HCT116 (cell line): ENCODE data around the gene VEGFA.

Experiments used
- RAD21 ChIP-seq: IDR thresholded peaks from 2 replicates; pipeline ENCODE4 v1.6.1; 2012; ENCODE audit warnings: low read depth, mild to moderate bottlenecking
- TF ChIP-seq, protein P1 (sequence below), 3 experiments: fragments of 200-600 bp in 1 of 3; sonication (generic) in 1 of 3; IDR thresholded peaks in 2 of 3; conservative IDR thresholded peaks in 1 of 3; 2 replicates each; pipeline ENCODE4 v1.5.1; 2012 to 2017; ENCODE audit warnings: low read depth in 2 of 3, low read length in 2 of 3, antibody characterized with exemption in 1 of 3, borderline replicate concordance in 1 of 3, control low read depth in 1 of 3, mild to moderate bottlenecking in 1 of 3, mixed read lengths in 1 of 3, mixed run types in 1 of 3, moderate library complexity in 1 of 3; ENCODE audit not compliant: insufficient read depth in 1 of 3
- TF ChIP-seq, protein P2 (sequence below): IDR thresholded peaks from 2 replicates; pipeline ENCODE4 v1.6.1; 2011; ENCODE audit warnings: mild to moderate bottlenecking, low read length, moderate library complexity; ENCODE audit not compliant: insufficient replicate concordance; ENCODE audit errors: extremely low read depth

DNA sequence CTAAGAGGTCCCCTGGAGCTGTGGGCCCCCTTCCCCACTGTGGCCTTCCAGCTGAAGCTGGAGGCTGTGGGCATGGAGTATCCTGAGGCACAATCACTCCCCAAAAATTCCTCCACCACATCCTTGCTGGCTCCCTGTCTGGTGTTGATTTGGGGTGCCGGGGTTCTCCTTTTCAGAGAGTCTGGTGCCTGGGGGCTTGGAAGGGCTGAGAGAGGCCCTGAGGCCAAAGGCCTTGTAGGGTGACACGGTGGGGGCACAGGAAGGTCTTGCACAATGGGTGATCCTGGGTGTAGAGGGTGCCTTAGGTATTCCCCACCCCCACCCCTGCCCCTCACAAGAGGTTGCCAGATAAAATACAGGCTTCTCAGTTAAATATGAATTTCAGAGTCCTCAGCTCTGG, 33.2 kb upstream of the VEGFA start:
- TF ChIP-seq, protein P1, sequence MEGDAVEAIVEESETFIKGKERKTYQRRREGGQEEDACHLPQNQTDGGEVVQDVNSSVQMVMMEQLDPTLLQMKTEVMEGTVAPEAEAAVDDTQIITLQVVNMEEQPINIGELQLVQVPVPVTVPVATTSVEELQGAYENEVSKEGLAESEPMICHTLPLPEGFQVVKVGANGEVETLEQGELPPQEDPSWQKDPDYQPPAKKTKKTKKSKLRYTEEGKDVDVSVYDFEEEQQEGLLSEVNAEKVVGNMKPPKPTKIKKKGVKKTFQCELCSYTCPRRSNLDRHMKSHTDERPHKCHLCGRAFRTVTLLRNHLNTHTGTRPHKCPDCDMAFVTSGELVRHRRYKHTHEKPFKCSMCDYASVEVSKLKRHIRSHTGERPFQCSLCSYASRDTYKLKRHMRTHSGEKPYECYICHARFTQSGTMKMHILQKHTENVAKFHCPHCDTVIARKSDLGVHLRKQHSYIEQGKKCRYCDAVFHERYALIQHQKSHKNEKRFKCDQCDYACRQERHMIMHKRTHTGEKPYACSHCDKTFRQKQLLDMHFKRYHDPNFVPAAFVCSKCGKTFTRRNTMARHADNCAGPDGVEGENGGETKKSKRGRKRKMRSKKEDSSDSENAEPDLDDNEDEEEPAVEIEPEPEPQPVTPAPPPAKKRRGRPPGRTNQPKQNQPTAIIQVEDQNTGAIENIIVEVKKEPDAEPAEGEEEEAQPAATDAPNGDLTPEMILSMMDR (IDR thresholded peaks at IDR 0.05 in 2 of 3, conservative IDR thresholded peaks at IDR 0.05 in 1 of 3; ENCODE audit: borderline replicate concordance in 1 of 3, insufficient read depth in 1 of 3, low read depth in 2 of 3, low read length in 2 of 3), result no peak
- TF ChIP-seq, protein P2, sequence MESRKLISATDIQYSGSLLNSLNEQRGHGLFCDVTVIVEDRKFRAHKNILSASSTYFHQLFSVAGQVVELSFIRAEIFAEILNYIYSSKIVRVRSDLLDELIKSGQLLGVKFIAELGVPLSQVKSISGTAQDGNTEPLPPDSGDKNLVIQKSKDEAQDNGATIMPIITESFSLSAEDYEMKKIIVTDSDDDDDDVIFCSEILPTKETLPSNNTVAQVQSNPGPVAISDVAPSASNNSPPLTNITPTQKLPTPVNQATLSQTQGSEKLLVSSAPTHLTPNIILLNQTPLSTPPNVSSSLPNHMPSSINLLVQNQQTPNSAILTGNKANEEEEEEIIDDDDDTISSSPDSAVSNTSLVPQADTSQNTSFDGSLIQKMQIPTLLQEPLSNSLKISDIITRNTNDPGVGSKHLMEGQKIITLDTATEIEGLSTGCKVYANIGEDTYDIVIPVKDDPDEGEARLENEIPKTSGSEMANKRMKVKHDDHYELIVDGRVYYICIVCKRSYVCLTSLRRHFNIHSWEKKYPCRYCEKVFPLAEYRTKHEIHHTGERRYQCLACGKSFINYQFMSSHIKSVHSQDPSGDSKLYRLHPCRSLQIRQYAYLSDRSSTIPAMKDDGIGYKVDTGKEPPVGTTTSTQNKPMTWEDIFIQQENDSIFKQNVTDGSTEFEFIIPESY, result no peak
- no peak for TF ChIP-seq RAD21
